Panc1 (cell line): Measurements from ENCODE around the gene UBE2E2. TPM values are rescaled to one million over a fixed set of nuclear protein-coding genes. Genes with fewer than 3 reads are reported as not detected.

Experiments
- ATAC-seq: fragments of 200-7000 bp; cut with Tn5 transposase; 2 replicates; pipeline ENCODE4 v1.9.1; 2020; ENCODE audit warnings: mild to moderate bottlenecking, moderate library complexity
- BruUV-seq: library from RNA; stranded (reverse); fragments of 400-500 nt; replicated peaks from 2 replicates; lab custom pipeline; 2021; lab: Mats Ljungman, UMichigan
- CTCF ChIA-PET: fragments of 300-600 bp; sonication (Branson Sonifier 250); formaldehyde crosslinking; loops from one replicate; lab custom pipeline; 2022; ENCODE audit warnings: antibody characterized with exemption; lab: Charles Lee
- POLR2A ChIA-PET: fragments of 300-600 bp; sonication (Branson Sonifier 250); formaldehyde crosslinking; loops from one replicate; lab custom pipeline; 2022; ENCODE audit warnings: antibody characterized with exemption; lab: Charles Lee
- DNase-seq: peaks from one replicate; pipeline ENCODE4 v3.0.0-alpha.2; 2010; ENCODE audit warnings: low read depth, low spot score
- H3K27ac ChIP-seq: 2 replicates; pipeline ENCODE4 v1.5.1; 2011; ENCODE audit warnings: mild to moderate bottlenecking, low read length, inconsistent platforms
- H3K27me3 ChIP-seq: fragments of 200-500 bp; sonication (Bioruptor generic); 2 replicates; pipeline ENCODE4 v1.6.0; 2014; ENCODE audit warnings: low read length, inconsistent platforms; ENCODE audit not compliant: control insufficient read depth, insufficient read depth
- H3K36me3 ChIP-seq: fragments of 200-500 bp; sonication (Bioruptor generic); 2 replicates; pipeline ENCODE4 v1.5.1; 2014; ENCODE audit warnings: inconsistent platforms, mild to moderate bottlenecking, low read length, moderate library complexity; ENCODE audit not compliant: control insufficient read depth, insufficient read depth
- H3K4me1 ChIP-seq: 2 replicates; pipeline ENCODE4 v1.5.1; 2011; ENCODE audit warnings: inconsistent platforms, mild to moderate bottlenecking, low read length, moderate library complexity; ENCODE audit not compliant: control insufficient read depth, insufficient read depth
- H3K4me3 ChIP-seq, 2 experiments: 2 replicates each; pipeline ENCODE4 v1.5.1; 2011 to 2012; ENCODE audit warnings: low read depth in 2 of 2, low read length in 2 of 2, mild to moderate bottlenecking in 2 of 2, inconsistent platforms in 1 of 2, moderate library complexity in 1 of 2
- H3K9me3 ChIP-seq: fragments of 200-500 bp; sonication (Bioruptor generic); 2 replicates; pipeline ENCODE4 v1.5.1; 2014; ENCODE audit warnings: low read depth, mild to moderate bottlenecking, inconsistent platforms, low read length, moderate library complexity; ENCODE audit not compliant: control insufficient read depth, insufficient read depth
- POLR2AphosphoS5 ChIP-seq: IDR thresholded peaks from 2 replicates; pipeline ENCODE4 v1.6.1; 2012; ENCODE audit warnings: mild to moderate bottlenecking, low read depth, low read length, moderate library complexity
- SIN3A ChIP-seq: IDR thresholded peaks from 2 replicates; pipeline ENCODE4 v1.6.1; 2012; ENCODE audit warnings: low read depth, mild to moderate bottlenecking, low read length, moderate library complexity, borderline replicate concordance; ENCODE audit not compliant: insufficient read depth
- TCF7L2 ChIP-seq: IDR thresholded peaks from 2 replicates; pipeline ENCODE4 v1.6.1; 2011; ENCODE audit warnings: mild to moderate bottlenecking, low read depth, low read length, inconsistent platforms
- in situ Hi-C: cut with HindIII; loops from 2 replicates; pipeline ENCODE4 v1.10.0; 2016; ENCODE audit warnings: low sequenced_read_pairs, low pct_unique_long_range_greater_than_20kb
- intact Hi-C: fragments of 100-400 bp; cut with micrococcal nuclease; formaldehyde crosslinking; loops from one replicate; pipeline ENCODE4 v1.10.0; 2022; ENCODE audit not compliant: unreplicated experiment
- total RNA-seq: library from RNA; stranded (reverse); gene quantifications from one replicate; pipeline ENCODE4 v1.2.1, GENCODE V29; 2021; ENCODE audit not compliant: unreplicated experiment
- TF ChIP-seq, protein P1 (sequence below): fragments of 450-650 bp; IDR thresholded peaks from 2 replicates; pipeline ENCODE4 v1.5.1; 2017; ENCODE audit warnings: mild to moderate bottlenecking
- TF ChIP-seq, protein P2 (sequence below), 2 experiments: IDR thresholded peaks; 2 replicates each; pipeline ENCODE4 v1.6.1; 2011 to 2012; ENCODE audit warnings: low read depth in 2 of 2, control low read depth in 1 of 2, low read length in 1 of 2, mild to moderate bottlenecking in 1 of 2, moderate library complexity in 1 of 2; ENCODE audit not compliant: insufficient read depth in 1 of 2

Gene UBE2E2
- total RNA-seq, 1 experiment from 2014 or later: 38.2 TPM

DNA sequence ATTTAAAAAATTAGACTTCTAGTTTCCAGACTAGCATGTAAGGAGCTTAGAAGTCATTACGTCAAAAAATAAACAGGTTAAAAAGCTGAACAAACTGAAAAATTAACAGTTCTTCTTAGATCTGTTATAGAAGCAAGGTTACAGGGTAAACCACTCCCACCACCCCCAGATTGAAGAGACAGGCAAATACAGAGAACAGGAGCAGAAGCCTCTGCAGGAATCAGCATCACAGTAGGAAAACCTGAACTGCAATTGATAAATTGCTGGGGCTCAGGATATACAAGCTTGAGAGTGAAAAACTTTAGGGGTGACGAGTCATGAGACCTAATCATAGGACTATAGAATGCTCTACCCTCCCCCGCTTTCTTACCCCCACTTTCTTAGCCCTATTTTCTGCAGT is 222.3 kb downstream of the UBE2E2 start:
- in situ Hi-C loops (no loop called here), intact Hi-C loops (no loop called here)
- TF ChIP-seq POLR2AphosphoS5: no peak
- TF ChIP-seq, protein P1, sequence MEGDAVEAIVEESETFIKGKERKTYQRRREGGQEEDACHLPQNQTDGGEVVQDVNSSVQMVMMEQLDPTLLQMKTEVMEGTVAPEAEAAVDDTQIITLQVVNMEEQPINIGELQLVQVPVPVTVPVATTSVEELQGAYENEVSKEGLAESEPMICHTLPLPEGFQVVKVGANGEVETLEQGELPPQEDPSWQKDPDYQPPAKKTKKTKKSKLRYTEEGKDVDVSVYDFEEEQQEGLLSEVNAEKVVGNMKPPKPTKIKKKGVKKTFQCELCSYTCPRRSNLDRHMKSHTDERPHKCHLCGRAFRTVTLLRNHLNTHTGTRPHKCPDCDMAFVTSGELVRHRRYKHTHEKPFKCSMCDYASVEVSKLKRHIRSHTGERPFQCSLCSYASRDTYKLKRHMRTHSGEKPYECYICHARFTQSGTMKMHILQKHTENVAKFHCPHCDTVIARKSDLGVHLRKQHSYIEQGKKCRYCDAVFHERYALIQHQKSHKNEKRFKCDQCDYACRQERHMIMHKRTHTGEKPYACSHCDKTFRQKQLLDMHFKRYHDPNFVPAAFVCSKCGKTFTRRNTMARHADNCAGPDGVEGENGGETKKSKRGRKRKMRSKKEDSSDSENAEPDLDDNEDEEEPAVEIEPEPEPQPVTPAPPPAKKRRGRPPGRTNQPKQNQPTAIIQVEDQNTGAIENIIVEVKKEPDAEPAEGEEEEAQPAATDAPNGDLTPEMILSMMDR: no peak
- TF ChIP-seq TCF7L2: no peak
- TF ChIP-seq, protein P2, sequence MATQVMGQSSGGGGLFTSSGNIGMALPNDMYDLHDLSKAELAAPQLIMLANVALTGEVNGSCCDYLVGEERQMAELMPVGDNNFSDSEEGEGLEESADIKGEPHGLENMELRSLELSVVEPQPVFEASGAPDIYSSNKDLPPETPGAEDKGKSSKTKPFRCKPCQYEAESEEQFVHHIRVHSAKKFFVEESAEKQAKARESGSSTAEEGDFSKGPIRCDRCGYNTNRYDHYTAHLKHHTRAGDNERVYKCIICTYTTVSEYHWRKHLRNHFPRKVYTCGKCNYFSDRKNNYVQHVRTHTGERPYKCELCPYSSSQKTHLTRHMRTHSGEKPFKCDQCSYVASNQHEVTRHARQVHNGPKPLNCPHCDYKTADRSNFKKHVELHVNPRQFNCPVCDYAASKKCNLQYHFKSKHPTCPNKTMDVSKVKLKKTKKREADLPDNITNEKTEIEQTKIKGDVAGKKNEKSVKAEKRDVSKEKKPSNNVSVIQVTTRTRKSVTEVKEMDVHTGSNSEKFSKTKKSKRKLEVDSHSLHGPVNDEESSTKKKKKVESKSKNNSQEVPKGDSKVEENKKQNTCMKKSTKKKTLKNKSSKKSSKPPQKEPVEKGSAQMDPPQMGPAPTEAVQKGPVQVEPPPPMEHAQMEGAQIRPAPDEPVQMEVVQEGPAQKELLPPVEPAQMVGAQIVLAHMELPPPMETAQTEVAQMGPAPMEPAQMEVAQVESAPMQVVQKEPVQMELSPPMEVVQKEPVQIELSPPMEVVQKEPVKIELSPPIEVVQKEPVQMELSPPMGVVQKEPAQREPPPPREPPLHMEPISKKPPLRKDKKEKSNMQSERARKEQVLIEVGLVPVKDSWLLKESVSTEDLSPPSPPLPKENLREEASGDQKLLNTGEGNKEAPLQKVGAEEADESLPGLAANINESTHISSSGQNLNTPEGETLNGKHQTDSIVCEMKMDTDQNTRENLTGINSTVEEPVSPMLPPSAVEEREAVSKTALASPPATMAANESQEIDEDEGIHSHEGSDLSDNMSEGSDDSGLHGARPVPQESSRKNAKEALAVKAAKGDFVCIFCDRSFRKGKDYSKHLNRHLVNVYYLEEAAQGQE (IDR thresholded peaks at IDR 0.05; ENCODE audit: insufficient read depth in 1 of 2, low read depth in 2 of 2, low read length in 1 of 2): no peak
- no peak for TF ChIP-seq SIN3A
- BruUV-seq: no TSS peak
- ATAC-seq: no peak
- Histone ChIP-seq H3K4me1 (no peaks in the 10 kb centered on the region), H3K9me3 (no peaks in the 10 kb centered on the region), H3K27me3 (no peaks in the 10 kb centered on the region), H3K4me3 (no peak overlapping the region), H3K27ac (no peak overlapping the region), H3K36me3 (no peaks in the 10 kb centered on the region)
- CTCF ChIA-PET: no interaction called here
- DNase-seq: no peak
- POLR2A ChIA-PET: no interaction called here

- no peak for ATAC-seq
- DNase-seq: no peak
- in situ Hi-C loops (no loop called here), intact Hi-C loops (no loop called here)
- no peaks in the 10 kb centered on the region for H3K36me3 ChIP-seq
- no TSS peak for BruUV-seq
- no peaks in the 10 kb centered on the region for H3K27me3 ChIP-seq
- H3K4me1 ChIP-seq: 0 out of 2 replicates have a peak, but pooled peaks cover 2% of the 10 kb centered on the region
- H3K9me3 ChIP-seq: no peaks in the 10 kb centered on the region
- H3K27ac ChIP-seq: no peak overlapping the region
- POLR2A ChIA-PET: interaction anchor here (0.7 kb wide), 1 partner anchor 189 kb away, joined by 4 read pairs; no protein-coding TSS in a partner anchor
- TF ChIP-seq SIN3A: no peak
- TF ChIP-seq, protein P1: no peak
- no peak for TF ChIP-seq POLR2AphosphoS5
- TF ChIP-seq, protein P2 (IDR thresholded peaks at IDR 0.05; ENCODE audit: insufficient read depth in 1 of 2, low read depth in 2 of 2, low read length in 1 of 2): no peak
- TF ChIP-seq TCF7L2: no peak
- CTCF ChIA-PET: no interaction called here
- H3K4me3 ChIP-seq: no peak overlapping the region
Observed at GRCh38 chr3:23430781-23431398, 227.8 kb downstream of the UBE2E2 start.
